Panc1 (cell line): ENCODE data around the gene FCRL5.

ENCODE experiments used
- CTCF ChIP-seq: fragments of 450-650 bp; IDR thresholded peaks from 2 replicates; pipeline ENCODE4 v1.5.1; 2017; ENCODE audit warnings: mild to moderate bottlenecking
- REST ChIP-seq, 2 experiments: IDR thresholded peaks; 2 replicates each; pipeline ENCODE4 v1.6.1; 2011 to 2012; ENCODE audit warnings: low read depth in 2 of 2, control low read depth in 1 of 2, low read length in 1 of 2, mild to moderate bottlenecking in 1 of 2, moderate library complexity in 1 of 2; ENCODE audit not compliant: insufficient read depth in 1 of 2

- TF ChIP-seq REST (IDR thresholded peaks at IDR 0.05; ENCODE audit: insufficient read depth in 1 of 2, low read depth in 2 of 2, low read length in 1 of 2) = no peak
- no peak for TF ChIP-seq CTCF
These were observed 10.2 kb upstream of the FCRL5 start for GRCh38 chr1:157562515-157562914.
